ENCODE data around the gene SMAD6.

DNA sequence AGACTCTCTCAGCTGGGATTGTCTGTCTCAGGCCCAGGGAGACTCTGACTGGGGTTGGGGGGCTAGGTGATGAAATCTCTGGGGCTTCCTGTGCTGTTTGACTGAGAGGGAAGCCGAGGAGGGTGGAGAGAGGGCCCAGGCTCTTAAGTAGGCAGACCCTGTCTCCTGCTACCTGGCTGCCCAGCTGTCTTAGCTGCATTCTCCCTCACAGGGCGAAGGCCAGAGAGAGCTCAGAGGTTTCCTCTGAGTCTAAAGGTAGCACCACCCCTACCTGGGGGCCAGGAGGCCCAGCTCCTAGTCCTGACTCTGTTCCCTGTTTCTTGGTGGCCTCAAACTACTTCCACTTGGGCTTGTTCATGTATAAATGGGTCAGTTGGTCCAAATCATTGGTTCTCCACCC, 24.4 kb downstream of the SMAD6 start:
- TF ChIP-seq CTCF (conservative IDR thresholded peaks at IDR 0.05; ENCODE audit: low read depth in 2 of 2) (no peak), EZH2 (IDR thresholded peaks at IDR 0.05; ENCODE audit: low read depth, unreplicated experiment) (no peak), POLR2AphosphoS5 (IDR thresholded peaks at IDR 0.05; ENCODE audit: low read depth) (no peak), EZH2phosphoT487 (IDR thresholded peaks at IDR 0.05; ENCODE audit: unreplicated experiment) (no peak), STAT1 (IDR thresholded peaks at IDR 0.05; ENCODE audit: unreplicated experiment) (no peak), CREB1 (CRISPR knock-in tag; IDR thresholded peaks at IDR 0.05; ENCODE audit: low read depth) (no peak), JUNB (IDR thresholded peaks at IDR 0.05; ENCODE audit: unreplicated experiment) (no peak), ZNF331 (CRISPR knock-in tag; IDR thresholded peaks at IDR 0.05; ENCODE audit: low read depth) (no peak), ZNF114 (CRISPR knock-in tag; IDR thresholded peaks at IDR 0.05) (no peak), ETS1 (IDR thresholded peaks at IDR 0.05) (no peak), NANOG (IDR thresholded peaks at IDR 0.05; ENCODE audit: borderline replicate concordance) (no peak)
- TF ChIP-seq, protein P1, sequence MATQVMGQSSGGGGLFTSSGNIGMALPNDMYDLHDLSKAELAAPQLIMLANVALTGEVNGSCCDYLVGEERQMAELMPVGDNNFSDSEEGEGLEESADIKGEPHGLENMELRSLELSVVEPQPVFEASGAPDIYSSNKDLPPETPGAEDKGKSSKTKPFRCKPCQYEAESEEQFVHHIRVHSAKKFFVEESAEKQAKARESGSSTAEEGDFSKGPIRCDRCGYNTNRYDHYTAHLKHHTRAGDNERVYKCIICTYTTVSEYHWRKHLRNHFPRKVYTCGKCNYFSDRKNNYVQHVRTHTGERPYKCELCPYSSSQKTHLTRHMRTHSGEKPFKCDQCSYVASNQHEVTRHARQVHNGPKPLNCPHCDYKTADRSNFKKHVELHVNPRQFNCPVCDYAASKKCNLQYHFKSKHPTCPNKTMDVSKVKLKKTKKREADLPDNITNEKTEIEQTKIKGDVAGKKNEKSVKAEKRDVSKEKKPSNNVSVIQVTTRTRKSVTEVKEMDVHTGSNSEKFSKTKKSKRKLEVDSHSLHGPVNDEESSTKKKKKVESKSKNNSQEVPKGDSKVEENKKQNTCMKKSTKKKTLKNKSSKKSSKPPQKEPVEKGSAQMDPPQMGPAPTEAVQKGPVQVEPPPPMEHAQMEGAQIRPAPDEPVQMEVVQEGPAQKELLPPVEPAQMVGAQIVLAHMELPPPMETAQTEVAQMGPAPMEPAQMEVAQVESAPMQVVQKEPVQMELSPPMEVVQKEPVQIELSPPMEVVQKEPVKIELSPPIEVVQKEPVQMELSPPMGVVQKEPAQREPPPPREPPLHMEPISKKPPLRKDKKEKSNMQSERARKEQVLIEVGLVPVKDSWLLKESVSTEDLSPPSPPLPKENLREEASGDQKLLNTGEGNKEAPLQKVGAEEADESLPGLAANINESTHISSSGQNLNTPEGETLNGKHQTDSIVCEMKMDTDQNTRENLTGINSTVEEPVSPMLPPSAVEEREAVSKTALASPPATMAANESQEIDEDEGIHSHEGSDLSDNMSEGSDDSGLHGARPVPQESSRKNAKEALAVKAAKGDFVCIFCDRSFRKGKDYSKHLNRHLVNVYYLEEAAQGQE (IDR thresholded peaks at IDR 0.05; ENCODE audit: unreplicated experiment): no peak
- TF ChIP-seq, protein P2, sequence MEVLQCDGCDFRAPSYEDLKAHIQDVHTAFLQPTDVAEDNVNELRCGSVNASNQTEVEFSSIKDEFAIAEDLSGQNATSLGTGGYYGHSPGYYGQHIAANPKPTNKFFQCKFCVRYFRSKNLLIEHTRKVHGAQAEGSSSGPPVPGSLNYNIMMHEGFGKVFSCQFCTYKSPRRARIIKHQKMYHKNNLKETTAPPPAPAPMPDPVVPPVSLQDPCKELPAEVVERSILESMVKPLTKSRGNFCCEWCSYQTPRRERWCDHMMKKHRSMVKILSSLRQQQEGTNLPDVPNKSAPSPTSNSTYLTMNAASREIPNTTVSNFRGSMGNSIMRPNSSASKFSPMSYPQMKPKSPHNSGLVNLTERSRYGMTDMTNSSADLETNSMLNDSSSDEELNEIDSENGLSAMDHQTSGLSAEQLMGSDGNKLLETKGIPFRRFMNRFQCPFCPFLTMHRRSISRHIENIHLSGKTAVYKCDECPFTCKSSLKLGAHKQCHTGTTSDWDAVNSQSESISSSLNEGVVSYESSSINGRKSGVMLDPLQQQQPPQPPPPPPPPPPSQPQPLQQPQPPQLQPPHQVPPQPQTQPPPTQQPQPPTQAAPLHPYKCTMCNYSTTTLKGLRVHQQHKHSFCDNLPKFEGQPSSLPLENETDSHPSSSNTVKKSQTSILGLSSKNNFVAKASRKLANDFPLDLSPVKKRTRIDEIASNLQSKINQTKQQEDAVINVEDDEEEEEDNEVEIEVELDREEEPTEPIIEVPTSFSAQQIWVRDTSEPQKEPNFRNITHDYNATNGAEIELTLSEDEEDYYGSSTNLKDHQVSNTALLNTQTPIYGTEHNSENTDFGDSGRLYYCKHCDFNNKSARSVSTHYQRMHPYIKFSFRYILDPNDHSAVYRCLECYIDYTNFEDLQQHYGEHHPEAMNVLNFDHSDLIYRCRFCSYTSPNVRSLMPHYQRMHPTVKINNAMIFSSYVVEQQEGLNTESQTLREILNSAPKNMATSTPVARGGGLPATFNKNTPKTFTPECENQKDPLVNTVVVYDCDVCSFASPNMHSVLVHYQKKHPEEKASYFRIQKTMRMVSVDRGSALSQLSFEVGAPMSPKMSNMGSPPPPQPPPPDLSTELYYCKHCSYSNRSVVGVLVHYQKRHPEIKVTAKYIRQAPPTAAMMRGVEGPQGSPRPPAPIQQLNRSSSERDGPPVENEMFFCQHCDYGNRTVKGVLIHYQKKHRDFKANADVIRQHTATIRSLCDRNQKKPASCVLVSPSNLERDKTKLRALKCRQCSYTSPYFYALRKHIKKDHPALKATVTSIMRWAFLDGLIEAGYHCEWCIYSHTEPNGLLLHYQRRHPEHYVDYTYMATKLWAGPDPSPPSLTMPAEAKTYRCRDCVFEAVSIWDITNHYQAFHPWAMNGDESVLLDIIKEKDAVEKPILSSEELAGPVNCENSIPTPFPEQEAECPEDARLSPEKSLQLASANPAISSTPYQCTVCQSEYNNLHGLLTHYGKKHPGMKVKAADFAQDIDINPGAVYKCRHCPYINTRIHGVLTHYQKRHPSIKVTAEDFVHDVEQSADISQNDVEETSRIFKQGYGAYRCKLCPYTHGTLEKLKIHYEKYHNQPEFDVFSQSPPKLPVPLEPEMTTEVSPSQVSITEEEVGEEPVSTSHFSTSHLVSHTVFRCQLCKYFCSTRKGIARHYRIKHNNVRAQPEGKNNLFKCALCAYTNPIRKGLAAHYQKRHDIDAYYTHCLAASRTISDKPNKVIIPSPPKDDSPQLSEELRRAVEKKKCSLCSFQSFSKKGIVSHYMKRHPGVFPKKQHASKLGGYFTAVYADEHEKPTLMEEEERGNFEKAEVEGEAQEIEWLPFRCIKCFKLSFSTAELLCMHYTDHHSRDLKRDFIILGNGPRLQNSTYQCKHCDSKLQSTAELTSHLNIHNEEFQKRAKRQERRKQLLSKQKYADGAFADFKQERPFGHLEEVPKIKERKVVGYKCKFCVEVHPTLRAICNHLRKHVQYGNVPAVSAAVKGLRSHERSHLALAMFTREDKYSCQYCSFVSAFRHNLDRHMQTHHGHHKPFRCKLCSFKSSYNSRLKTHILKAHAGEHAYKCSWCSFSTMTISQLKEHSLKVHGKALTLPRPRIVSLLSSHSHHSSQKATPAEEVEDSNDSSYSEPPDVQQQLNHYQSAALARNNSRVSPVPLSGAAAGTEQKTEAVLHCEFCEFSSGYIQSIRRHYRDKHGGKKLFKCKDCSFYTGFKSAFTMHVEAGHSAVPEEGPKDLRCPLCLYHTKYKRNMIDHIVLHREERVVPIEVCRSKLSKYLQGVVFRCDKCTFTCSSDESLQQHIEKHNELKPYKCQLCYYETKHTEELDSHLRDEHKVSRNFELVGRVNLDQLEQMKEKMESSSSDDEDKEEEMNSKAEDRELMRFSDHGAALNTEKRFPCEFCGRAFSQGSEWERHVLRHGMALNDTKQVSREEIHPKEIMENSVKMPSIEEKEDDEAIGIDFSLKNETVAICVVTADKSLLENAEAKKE (CRISPR knock-in tag; IDR thresholded peaks at IDR 0.05): no peak
